ENCODE measurements around the gene LIMS2. TPM values are rescaled to one million over a fixed set of nuclear protein-coding genes. Genes with fewer than 3 reads are reported as not detected.

The LIMS2 gene
- total RNA-seq, 3 donors from 2014 or later, result 9.5 to 27.9 (median 19.4) TPM

DNA sequence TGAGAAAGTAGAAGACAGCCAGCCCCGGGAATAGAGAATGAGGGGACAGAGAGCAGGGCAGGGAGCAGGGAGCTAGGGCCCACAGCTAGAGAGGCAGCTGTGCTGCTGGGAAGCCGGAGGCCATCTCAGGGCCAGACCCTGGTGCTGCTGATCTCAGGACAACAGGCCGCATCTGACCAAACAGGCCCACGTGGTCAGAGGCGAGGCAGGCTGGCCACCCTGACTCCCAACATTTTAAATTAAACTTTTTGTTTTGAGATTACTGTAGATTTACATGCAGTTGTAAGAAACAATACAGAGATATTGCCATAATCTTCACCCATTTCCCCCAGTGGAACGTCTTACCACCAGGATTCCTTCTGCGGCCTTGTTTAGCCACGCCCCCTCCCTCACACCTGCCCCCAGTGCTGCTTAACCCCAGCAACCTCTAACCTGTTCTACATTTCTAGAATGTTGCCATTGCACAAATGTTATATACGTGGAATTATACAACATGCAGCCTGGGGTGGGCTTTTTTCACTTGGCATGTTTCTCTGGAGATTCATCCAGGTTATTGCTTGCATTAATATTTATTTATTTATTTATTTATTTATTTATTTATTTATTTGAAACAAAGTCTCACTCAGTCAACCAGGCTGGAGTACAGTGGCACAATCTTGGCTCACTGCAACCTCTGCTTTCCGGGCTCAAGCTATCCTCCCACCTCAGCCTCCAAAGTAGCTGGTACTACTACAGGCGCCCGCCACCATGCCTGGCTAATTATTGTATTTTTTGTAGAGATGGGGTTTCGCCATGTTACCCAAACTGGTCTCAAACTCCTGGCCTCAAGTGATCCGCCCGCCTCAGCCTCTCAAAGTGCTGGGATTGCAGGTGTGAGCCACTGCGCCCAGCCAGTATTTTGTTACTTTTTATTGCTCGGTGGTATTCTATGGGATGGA lies 78.0 kb downstream of the LIMS2 start:
- H3K27me3 ChIP-seq, result no peaks in the 10 kb centered on the region
- no peak for DNase-seq (ENCODE audit: low spot score in 2 of 2)
- no peaks in the 10 kb centered on the region for H3K9me3 ChIP-seq
- H3K4me1 ChIP-seq, result no peaks in the 10 kb centered on the region
- no peak overlapping the region for H3K27ac ChIP-seq
- intact Hi-C loops (cut with DNase I; ENCODE audit: low total_unique reads), result no loop called here
- no peak for TF ChIP-seq POLR2AphosphoS5 (IDR thresholded peaks at IDR 0.05)
- no peak for TF ChIP-seq POLR2A (IDR thresholded peaks at IDR 0.05)
- TF ChIP-seq CTCF (IDR thresholded peaks at IDR 0.05), result no peak
- H3K36me3 ChIP-seq, result no peaks in the 10 kb centered on the region
- no peak overlapping the region for H3K4me3 ChIP-seq

GRCh38 chr2:127596311-127597045 lies 78.9 kb downstream of the LIMS2 start:
- Histone ChIP-seq H3K36me3 (no peaks in the 10 kb centered on the region), H3K4me1 (no peaks in the 10 kb centered on the region), H3K27me3 (no peaks in the 10 kb centered on the region), H3K27ac (no peak overlapping the region), H3K4me3 (no peak overlapping the region), H3K9me3 (no peaks in the 10 kb centered on the region)
- no peak for TF ChIP-seq POLR2AphosphoS5 (IDR thresholded peaks at IDR 0.05)
- no peak for DNase-seq (ENCODE audit: low spot score in 2 of 2)
- intact Hi-C loops (cut with DNase I; ENCODE audit: low total_unique reads), result no loop called here

DNA sequence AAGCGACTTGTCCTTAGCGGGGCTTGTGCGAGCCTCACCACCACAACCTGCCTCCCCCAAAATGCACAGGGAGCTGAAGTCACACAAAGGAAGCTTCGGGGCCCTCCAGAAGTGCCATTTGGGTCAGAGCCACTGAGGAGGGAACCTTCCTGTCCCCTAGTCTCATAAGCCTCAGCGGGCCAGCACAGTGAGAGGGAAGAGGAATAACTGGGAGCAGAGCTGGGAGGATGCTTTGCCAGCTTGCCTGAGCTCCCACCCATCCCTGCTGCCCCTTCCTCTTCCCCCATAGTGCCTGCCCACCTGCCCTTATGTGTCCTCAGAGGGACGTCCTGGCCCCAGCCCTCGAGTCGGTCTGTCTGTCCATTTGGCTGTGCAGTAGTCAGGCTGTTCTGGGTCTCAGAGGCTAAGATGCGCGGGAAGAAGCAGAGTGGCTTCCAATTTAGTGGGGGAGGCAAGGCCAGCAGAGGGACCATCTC lies 81.2 kb downstream of the LIMS2 start:
- intact Hi-C loops (cut with DNase I; ENCODE audit: low total_unique reads), result no loop called here
- Histone ChIP-seq H3K27ac (no peak overlapping the region), H3K4me3 (no peak overlapping the region), H3K27me3 (no peaks in the 10 kb centered on the region), H3K4me1 (no peaks in the 10 kb centered on the region), H3K36me3 (no peaks in the 10 kb centered on the region), H3K9me3 (no peaks in the 10 kb centered on the region)
- TF ChIP-seq POLR2A (IDR thresholded peaks at IDR 0.05) (no peak), CTCF (IDR thresholded peaks at IDR 0.05) (no peak), POLR2AphosphoS5 (IDR thresholded peaks at IDR 0.05) (no peak)
- DNase-seq (ENCODE audit: low spot score in 2 of 2), result no peak

- Histone ChIP-seq H3K4me3 (no peak overlapping the region), H3K4me1 (no peaks in the 10 kb centered on the region), H3K36me3 (no peaks in the 10 kb centered on the region), H3K27me3 (no peaks in the 10 kb centered on the region), H3K9me3 (no peaks in the 10 kb centered on the region), H3K27ac (no peak overlapping the region)
- TF ChIP-seq POLR2A (IDR thresholded peaks at IDR 0.05) (no peak), CTCF (IDR thresholded peaks at IDR 0.05) (no peak), POLR2AphosphoS5 (IDR thresholded peaks at IDR 0.05) (no peak)
- intact Hi-C loops (cut with DNase I; ENCODE audit: low total_unique reads), result no loop called here
- no peak for DNase-seq (ENCODE audit: low spot score in 2 of 2)
Measured at GRCh38 chr2:127593228-127594115, 81.9 kb downstream of the LIMS2 start.

GRCh38 chr2:127592761-127593227 lies 82.5 kb downstream of the LIMS2 start:
- Histone ChIP-seq H3K4me3 (no peak overlapping the region), H3K4me1 (no peaks in the 10 kb centered on the region), H3K27ac (no peak overlapping the region), H3K36me3 (no peaks in the 10 kb centered on the region), H3K27me3 (no peaks in the 10 kb centered on the region), H3K9me3 (no peaks in the 10 kb centered on the region)
- no peak for DNase-seq (ENCODE audit: low spot score in 2 of 2)
- intact Hi-C loops (cut with DNase I; ENCODE audit: low total_unique reads), result no loop called here
- TF ChIP-seq POLR2A (IDR thresholded peaks at IDR 0.05) (no peak), CTCF (IDR thresholded peaks at IDR 0.05) (no peak), POLR2AphosphoS5 (IDR thresholded peaks at IDR 0.05) (no peak)

All from breast epithelium (tissue), 4 donors.